Measurements from ENCODE around the gene PPID.

Gene PPID

DNA sequence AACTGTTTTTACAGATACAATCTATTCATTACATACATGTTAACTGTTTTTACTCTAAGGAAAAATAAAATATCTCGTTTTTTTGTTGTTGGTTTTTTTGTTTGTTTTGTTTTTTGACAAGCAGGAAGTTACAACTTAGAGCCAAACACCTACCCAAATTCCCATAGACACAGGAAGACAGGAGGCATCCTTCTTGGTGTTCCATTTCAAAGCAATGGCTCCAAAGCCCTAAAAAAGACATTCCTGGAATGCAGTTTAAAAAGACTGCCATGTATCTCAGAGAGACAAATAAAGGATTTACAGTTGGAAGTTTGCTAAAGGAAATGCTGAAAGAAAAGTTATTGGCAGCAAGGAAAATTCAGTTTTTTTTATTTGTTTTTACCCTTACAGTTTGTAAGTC lies 34.4 kb downstream of the PPID start:
- H3K9me2 ChIP-seq (replicated peaks; ENCODE audit: insufficient read depth, low read length) = no peaks in the 10 kb centered on the region
- no peak overlapping the region for H3K4me2 ChIP-seq (ENCODE audit: low read depth, low read length)

DNA sequence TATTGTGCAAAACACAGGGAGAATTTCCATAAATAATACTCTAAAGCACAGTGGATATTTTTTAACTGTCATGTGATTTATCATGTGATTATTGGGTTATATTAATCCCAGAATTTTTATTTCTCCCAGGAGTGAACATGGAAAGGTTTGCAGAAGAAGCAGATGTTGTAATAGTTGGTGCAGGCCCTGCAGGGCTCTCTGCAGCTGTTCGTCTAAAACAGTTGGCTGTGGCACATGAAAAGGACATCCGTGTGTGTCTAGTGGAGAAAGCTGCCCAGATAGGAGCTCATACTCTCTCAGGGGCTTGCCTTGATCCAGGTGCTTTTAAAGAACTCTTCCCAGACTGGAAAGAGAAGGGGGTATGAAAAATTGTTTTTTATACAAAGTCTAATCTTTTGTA lies 41.1 kb downstream of the PPID start:
- Histone ChIP-seq H2AFZ (ENCODE audit: low read length) (no peak overlapping the region), H3K4me2 (ENCODE audit: low read depth, low read length) (no peak overlapping the region), H3K9me2 (replicated peaks; ENCODE audit: insufficient read depth, low read length) (no peaks in the 10 kb centered on the region), H3K27ac (ENCODE audit: low read length) (no peak overlapping the region), H3K9me3 (replicated peaks; ENCODE audit: insufficient read depth, low read length) (no peaks in the 10 kb centered on the region), H3K4me3 (ENCODE audit: low read length) (no peak overlapping the region), H3K9ac (ENCODE audit: low read length) (no peak overlapping the region), H3K4me1 (ENCODE audit: low read length) (no peaks in the 10 kb centered on the region), H3K36me3 (replicated peaks; ENCODE audit: insufficient read depth, low read length) (no peaks in the 10 kb centered on the region), H4K20me1 (ENCODE audit: insufficient read depth, low read length) (no peaks in the 10 kb centered on the region), H3K27me3 (replicated peaks; ENCODE audit: insufficient read depth, low read length) (no peaks in the 10 kb centered on the region), H3F3A (ENCODE audit: insufficient read depth, low read length) (no peaks in the 10 kb centered on the region), H3K79me2 (ENCODE audit: low read length) (no peaks in the 10 kb centered on the region)
- no peak for DNase-seq
- TF ChIP-seq EZH2 (optimal IDR thresholded peaks at IDR 0.05; ENCODE audit: low read depth, low read length) (no peak), CTCF (IDR thresholded peaks at IDR 0.05; ENCODE audit: low read length) (no peak), EZH2phosphoT487 (IDR thresholded peaks at IDR 0.05; ENCODE audit: low read length) (no peak)

More for the DNA sequence above, 34.4 kb downstream of the PPID start:
- Histone ChIP-seq H3F3A (ENCODE audit: insufficient read depth, low read length) (no peaks in the 10 kb centered on the region), H3K27ac (ENCODE audit: low read length) (no peak overlapping the region), H3K9me3 (replicated peaks; ENCODE audit: insufficient read depth, low read length) (no peaks in the 10 kb centered on the region), H4K20me1 (ENCODE audit: insufficient read depth, low read length) (no peaks in the 10 kb centered on the region), H3K9ac (ENCODE audit: low read length) (no peak overlapping the region), H3K4me3 (ENCODE audit: low read length) (no peak overlapping the region), H2AFZ (ENCODE audit: low read length) (no peak overlapping the region), H3K79me2 (ENCODE audit: low read length) (no peaks in the 10 kb centered on the region), H3K36me3 (replicated peaks; ENCODE audit: insufficient read depth, low read length) (no peaks in the 10 kb centered on the region), H3K4me1 (ENCODE audit: low read length) (no peaks in the 10 kb centered on the region), H3K27me3 (replicated peaks; ENCODE audit: insufficient read depth, low read length) (no peaks in the 10 kb centered on the region)
- TF ChIP-seq CTCF (IDR thresholded peaks at IDR 0.05; ENCODE audit: low read length) (no peak), EZH2phosphoT487 (IDR thresholded peaks at IDR 0.05; ENCODE audit: low read length) (no peak), EZH2 (optimal IDR thresholded peaks at IDR 0.05; ENCODE audit: low read depth, low read length) (no peak)
- no peak for DNase-seq

- DNase-seq = no peak
- H3K4me2 ChIP-seq (ENCODE audit: low read depth, low read length) = no peak overlapping the region
- no peak for TF ChIP-seq EZH2phosphoT487 (IDR thresholded peaks at IDR 0.05; ENCODE audit: low read length)
- no peak for TF ChIP-seq CTCF (IDR thresholded peaks at IDR 0.05; ENCODE audit: low read length)
- no peak for TF ChIP-seq EZH2 (optimal IDR thresholded peaks at IDR 0.05; ENCODE audit: low read depth, low read length)
Observed at GRCh38 chr4:158681629-158682028, 41.6 kb downstream of the PPID start.

More at GRCh38 chr4:158681629-158682028, 41.6 kb downstream of the PPID start:
- no peak overlapping the region for H3K9ac ChIP-seq (ENCODE audit: low read length)
- no peaks in the 10 kb centered on the region for H4K20me1 ChIP-seq (ENCODE audit: insufficient read depth, low read length)
- H3K9me3 ChIP-seq (replicated peaks; ENCODE audit: insufficient read depth, low read length) = no peaks in the 10 kb centered on the region
- no peaks in the 10 kb centered on the region for H3K9me2 ChIP-seq (replicated peaks; ENCODE audit: insufficient read depth, low read length)
- no peaks in the 10 kb centered on the region for H3K36me3 ChIP-seq (replicated peaks; ENCODE audit: insufficient read depth, low read length)
- H3K27me3 ChIP-seq (replicated peaks; ENCODE audit: insufficient read depth, low read length) = no peaks in the 10 kb centered on the region
- no peaks in the 10 kb centered on the region for H3F3A ChIP-seq (ENCODE audit: insufficient read depth, low read length)
- H3K4me1 ChIP-seq (ENCODE audit: low read length) = no peaks in the 10 kb centered on the region
- no peak overlapping the region for H3K4me3 ChIP-seq (ENCODE audit: low read length)
- no peak overlapping the region for H2AFZ ChIP-seq (ENCODE audit: low read length)
- no peaks in the 10 kb centered on the region for H3K79me2 ChIP-seq (ENCODE audit: low read length)
- no peak overlapping the region for H3K27ac ChIP-seq (ENCODE audit: low read length)
